GM12872 (cell line): ENCODE data around the gene EXOC2.

Source experiments
- TF ChIP-seq, protein P1 (sequence below): IDR thresholded peaks from 3 replicates; pipeline ENCODE4 v1.5.1; 2011; ENCODE audit warnings: low read depth, mild to moderate bottlenecking, low read length, moderate library complexity; ENCODE audit not compliant: insufficient read depth

The EXOC2 gene

DNA sequence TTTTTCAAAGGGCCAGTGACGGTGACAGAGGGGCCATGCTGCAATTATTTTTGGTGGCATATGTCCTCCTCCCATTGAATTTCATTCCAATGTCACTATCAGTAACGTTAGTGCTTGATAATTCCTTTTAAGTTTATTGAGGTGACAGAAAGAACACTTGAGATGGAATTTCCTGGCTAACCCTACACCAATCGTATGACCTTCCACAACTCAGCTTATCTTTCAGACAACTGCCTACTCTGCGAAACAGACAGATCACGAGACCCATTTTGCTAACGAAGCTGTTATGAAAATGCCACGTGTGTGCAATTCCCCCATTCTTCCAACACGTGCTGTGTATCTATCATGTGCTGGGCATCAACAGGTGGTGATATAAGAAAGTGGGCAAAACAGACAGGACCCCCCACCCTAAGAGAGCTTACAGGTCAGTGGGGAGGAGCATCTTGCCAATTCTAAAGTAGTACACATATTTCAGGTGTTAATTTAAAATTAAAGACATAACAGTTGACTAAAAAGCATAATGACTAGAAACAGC is 188.4 kb downstream of the EXOC2 start:
- TF ChIP-seq, protein P1, sequence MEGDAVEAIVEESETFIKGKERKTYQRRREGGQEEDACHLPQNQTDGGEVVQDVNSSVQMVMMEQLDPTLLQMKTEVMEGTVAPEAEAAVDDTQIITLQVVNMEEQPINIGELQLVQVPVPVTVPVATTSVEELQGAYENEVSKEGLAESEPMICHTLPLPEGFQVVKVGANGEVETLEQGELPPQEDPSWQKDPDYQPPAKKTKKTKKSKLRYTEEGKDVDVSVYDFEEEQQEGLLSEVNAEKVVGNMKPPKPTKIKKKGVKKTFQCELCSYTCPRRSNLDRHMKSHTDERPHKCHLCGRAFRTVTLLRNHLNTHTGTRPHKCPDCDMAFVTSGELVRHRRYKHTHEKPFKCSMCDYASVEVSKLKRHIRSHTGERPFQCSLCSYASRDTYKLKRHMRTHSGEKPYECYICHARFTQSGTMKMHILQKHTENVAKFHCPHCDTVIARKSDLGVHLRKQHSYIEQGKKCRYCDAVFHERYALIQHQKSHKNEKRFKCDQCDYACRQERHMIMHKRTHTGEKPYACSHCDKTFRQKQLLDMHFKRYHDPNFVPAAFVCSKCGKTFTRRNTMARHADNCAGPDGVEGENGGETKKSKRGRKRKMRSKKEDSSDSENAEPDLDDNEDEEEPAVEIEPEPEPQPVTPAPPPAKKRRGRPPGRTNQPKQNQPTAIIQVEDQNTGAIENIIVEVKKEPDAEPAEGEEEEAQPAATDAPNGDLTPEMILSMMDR, result no peak

DNA sequence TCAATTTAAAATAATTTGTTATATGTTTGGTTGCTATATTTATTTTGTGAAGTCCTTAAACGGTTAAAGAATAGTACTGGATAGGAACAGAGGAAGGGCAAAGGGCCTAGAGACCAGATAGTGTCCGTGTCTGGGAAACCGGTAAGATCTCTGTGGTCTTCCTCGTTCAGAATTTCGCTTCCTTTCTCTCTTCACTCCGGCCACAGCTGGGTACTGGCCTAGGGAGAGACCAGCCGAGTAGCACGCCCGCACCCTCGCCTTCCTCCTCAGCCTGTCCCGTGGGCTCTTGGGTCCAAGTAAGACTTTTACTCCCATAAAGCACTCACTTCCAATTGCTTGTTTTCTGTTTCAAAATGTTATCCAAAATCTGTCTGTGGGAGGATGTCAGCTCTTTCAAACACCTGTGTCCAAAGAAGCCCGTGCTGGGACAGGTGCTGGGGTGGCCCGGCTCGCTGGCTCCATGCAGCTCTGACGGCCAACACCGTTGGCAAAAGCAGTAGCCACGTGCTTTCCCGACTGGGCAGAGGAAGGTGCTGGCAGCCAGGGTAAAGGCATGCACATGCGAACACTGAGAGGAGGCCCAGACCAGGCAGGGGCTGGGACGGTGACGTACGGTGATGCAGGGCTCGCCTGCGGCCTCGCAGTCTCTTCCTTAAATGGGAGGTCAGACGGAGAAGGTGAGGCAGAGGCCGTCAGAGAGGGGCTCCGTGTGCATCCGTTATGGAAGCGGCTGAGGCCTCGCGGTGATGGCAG is 189.2 kb downstream of the EXOC2 start:
- TF ChIP-seq, protein P1, result no peak

DNA sequence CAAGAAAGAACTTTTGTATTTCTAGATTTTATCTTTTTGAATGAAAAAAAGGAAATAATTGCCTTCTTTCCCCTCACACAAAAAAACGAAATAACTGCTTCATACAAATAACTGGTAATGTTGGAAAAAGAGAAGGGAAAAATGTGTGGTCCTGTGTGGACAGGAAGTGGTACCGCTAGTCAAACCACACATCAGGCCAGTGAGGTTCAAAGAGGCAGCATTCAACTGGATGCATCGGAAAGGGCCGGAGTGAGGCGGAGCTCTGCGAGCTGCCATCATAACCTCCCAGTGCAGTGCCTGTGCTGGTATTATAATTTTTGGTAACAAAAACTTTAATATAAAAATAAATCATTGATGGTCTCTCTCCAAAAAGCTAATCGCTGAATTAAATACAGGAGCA is 190.2 kb downstream of the EXOC2 start:
- TF ChIP-seq, protein P1, result no peak

DNA sequence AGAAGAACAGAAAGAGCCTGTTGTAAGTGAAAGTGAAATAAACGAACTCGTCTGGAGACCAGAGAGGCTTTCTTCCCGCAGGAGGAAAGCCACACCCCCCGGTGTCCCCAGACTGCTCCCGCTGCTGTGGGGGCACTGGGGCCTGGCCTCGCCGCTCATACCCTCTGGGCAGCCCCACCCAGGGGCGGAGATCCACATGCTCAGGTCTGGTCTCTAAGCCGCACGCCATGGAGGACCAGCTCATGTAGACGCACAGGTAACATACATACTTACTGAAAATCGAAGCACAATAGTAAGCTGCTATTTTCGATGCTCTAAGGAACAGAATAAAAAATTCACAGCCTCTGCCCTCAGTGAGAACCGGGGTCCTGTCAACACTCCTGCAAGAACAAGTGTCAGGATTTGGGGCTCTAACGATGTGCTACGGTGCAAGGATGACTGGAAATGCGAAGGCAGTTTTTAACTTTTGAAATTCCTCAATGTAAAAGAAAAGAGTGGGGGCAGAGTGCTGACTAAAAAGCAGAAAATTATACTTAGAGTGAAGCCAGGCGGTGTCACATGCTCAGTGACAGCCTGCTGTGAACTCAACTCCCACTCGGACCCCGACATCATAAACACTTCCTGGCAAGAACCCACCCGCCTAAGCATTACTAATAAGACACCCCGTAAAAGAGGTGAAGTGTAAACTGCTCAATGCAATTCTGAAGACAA is 190.9 kb downstream of the EXOC2 start:
- TF ChIP-seq, protein P1, result no peak

DNA sequence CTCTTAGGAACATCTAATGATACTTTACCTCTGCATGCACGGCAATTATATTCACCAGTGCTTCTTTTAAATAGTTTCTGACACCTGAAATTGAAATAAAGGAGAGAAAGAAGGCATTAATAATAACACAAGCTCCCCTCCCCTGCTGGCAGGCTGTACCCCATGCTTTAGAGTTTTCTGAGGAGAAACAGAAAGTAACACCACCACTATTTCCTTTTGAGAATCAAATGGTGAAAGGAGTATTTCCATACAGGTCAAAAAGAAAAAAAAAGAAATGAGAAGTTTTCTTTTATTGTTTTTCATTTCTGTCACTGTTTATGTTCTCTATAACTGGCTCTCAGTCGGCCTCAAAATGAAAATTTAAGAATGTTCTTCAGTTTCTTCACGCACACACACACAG is 193.3 kb downstream of the EXOC2 start:
- TF ChIP-seq, protein P1, result 0 out of 3 replicates have a peak, but pooled peaks have one; percentile 13

DNA sequence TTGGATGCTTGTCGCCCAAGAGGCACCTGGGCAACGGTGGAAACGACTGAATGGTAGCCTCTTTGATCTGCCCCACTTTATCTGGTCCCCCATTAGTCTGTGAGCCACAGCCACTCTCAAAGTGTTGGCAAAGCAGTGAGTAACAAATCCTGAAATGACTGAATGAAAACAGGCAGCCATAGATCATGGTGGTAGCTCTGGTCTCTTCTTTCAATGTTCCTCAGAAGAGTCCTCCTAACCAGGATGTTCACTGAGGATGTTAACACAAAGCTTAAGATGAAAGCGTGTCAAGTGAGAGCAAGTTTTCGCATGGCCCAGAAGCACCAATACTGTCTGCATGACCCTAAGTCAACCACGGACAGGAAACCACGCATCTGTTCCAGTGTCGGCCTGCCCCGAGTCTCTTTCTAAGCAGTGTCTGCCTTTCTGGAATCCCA is 194.1 kb downstream of the EXOC2 start:
- TF ChIP-seq, protein P1, result no peak

DNA sequence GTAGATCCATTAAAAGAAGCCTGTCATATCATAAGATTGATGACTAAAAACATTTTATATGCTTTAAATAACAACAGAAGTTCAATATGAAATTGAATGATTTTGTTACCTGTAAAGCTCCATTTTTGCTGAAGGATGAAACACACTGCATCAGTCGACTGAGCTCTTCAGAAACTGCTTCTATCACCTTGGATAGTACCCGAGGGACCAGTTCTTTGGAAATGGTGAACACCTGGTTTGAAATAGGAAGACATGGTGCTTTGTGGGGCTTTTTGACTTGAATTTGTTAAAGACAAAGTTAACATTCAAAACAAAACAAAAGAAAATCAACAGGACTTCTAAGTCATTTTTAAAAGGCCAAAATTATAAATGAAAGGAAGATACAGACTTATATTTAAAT is 195.7 kb downstream of the EXOC2 start:
- TF ChIP-seq, protein P1, result no peak
